Measurements from ENCODE around the gene NUP210. TPM values are rescaled to one million over a fixed set of nuclear protein-coding genes. Genes with fewer than 3 reads are reported as not detected.

NUP210 gene
- total and polyA plus RNA-seq, 2 donors (not counting 3 experiments of a cell fraction or from before 2014, with no cell fraction given) = 0.14 to 0.84 TPM

DNA sequence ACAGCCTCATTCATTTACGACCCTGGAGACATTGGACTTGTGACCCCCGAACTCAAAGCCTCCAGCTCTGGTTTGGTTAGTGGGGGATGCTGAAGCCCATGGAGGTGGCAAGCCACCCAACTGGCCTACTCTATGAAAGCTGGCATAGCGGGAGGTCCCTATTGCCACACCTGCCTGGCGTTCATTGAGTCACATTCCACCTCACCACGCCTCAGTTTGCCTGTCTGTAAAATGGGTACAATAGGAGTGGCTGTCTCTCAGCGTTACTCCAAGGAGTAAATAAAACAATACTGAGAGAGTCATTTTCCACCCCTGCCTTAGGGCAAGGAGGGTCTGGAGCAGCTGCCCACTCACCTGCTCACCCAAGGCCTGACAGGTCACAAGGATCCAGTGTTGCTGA is 60.2 kb downstream of the NUP210 start:
- Histone ChIP-seq H3K79me2 (ENCODE audit: control insufficient read depth, insufficient read depth, low read length) (no peaks in the 10 kb centered on the region), H3K9me1 (replicated peaks; ENCODE audit: control insufficient read depth, extremely low read depth, insufficient read depth, low read length) (no peaks in the 10 kb centered on the region), H3K27ac (ENCODE audit: insufficient read depth, low read depth, low read length) (no peak overlapping the region), H2AFZ (ENCODE audit: low read depth, low read length) (no peak overlapping the region), H3K4me2 (ENCODE audit: insufficient read depth, low read length) (no peak overlapping the region), H3K4me1 (ENCODE audit: control insufficient read depth, extremely low read depth, insufficient read depth, low read length) (no peaks in the 10 kb centered on the region), H4K20me1 (replicated peaks; ENCODE audit: control insufficient read depth, extremely low read depth, insufficient read depth, low read length) (no peaks in the 10 kb centered on the region), H3K9ac (replicated peaks; ENCODE audit: extremely low read depth, insufficient read depth, low read length) (no peak overlapping the region), H3K4me3 (replicated peaks in 1 of 3; ENCODE audit: insufficient read depth in 1 of 3, low read depth in 1 of 3, low read length in 3 of 3) (no peak overlapping the region), H3K27me3 (ENCODE audit: control insufficient read depth in 2 of 2, insufficient read depth in 2 of 2, low read length in 2 of 2) (no peaks in the 10 kb centered on the region), H3K36me3 (ENCODE audit: control insufficient read depth in 2 of 2, extremely low read depth in 1 of 2, insufficient read depth in 2 of 2, low read length in 2 of 2) (no peaks in the 10 kb centered on the region), H3K9me3 (replicated peaks; ENCODE audit: control insufficient read depth, insufficient read depth, low read length) (no peaks in the 10 kb centered on the region)
- CTCF ChIA-PET = no interaction called here
- POLR2A ChIA-PET = no interaction called here
- DNase-seq (ENCODE audit: low read depth, low spot score) (no peak), FAIRE-seq (no peak)
- no peak for TF ChIP-seq FOS (IDR thresholded peaks at IDR 0.05; ENCODE audit: borderline replicate concordance, insufficient read depth, low read length)
- no peak for TF ChIP-seq EZH2 (IDR thresholded peaks at IDR 0.05; ENCODE audit: borderline replicate concordance, low read depth, low read length, severe bottlenecking)
- TF ChIP-seq POLR2AphosphoS5 (IDR thresholded peaks at IDR 0.05; ENCODE audit: insufficient read depth, low read depth, low read length) = no peak
- TF ChIP-seq POLR2A (IDR thresholded peaks at IDR 0.05; ENCODE audit: low read depth, low read length) = no peak
- TF ChIP-seq, protein P1, sequence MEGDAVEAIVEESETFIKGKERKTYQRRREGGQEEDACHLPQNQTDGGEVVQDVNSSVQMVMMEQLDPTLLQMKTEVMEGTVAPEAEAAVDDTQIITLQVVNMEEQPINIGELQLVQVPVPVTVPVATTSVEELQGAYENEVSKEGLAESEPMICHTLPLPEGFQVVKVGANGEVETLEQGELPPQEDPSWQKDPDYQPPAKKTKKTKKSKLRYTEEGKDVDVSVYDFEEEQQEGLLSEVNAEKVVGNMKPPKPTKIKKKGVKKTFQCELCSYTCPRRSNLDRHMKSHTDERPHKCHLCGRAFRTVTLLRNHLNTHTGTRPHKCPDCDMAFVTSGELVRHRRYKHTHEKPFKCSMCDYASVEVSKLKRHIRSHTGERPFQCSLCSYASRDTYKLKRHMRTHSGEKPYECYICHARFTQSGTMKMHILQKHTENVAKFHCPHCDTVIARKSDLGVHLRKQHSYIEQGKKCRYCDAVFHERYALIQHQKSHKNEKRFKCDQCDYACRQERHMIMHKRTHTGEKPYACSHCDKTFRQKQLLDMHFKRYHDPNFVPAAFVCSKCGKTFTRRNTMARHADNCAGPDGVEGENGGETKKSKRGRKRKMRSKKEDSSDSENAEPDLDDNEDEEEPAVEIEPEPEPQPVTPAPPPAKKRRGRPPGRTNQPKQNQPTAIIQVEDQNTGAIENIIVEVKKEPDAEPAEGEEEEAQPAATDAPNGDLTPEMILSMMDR (IDR thresholded peaks at IDR 0.05; ENCODE audit: extremely low read depth in 1 of 2, insufficient read depth in 1 of 2, low read depth in 1 of 2, low read length in 2 of 2) = no peak
- TF ChIP-seq, protein P2, sequence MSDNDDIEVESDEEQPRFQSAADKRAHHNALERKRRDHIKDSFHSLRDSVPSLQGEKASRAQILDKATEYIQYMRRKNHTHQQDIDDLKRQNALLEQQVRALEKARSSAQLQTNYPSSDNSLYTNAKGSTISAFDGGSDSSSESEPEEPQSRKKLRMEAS (IDR thresholded peaks at IDR 0.05; ENCODE audit: insufficient read depth, insufficient read length) = no peak
- TF ChIP-seq GATA2 (IDR thresholded peaks at IDR 0.05; ENCODE audit: insufficient read depth, insufficient read length, low read depth, low read length) = no peak
- no peak for TF ChIP-seq MYC (IDR thresholded peaks at IDR 0.05; ENCODE audit: low read depth, low read length)
- TF ChIP-seq JUN (IDR thresholded peaks at IDR 0.05; ENCODE audit: borderline replicate concordance, insufficient read depth, insufficient read length, low read depth) = no peak
- no TSS peak for BruUV-seq (replicated peaks)
- dilution Hi-C loops (cut with MboI; ENCODE audit: extremely low pct_ligation_motif_present, low sequenced_read_pairs) = no loop called here
- intact Hi-C loops (cut with micrococcal nuclease) = no loop called here

Data from endothelial cell of umbilical vein (primary cell).